IPS-15b (cell line): ENCODE results near the gene PPP2R2B.

Experiments
- H3K27me3 ChIP-seq: one replicate; pipeline ENCODE4 v1.6.1; 2013; ENCODE audit warnings: low read length; ENCODE audit not compliant: control insufficient read depth, insufficient read depth
- H3K36me3 ChIP-seq: one replicate; pipeline ENCODE4 v1.6.1; 2013; ENCODE audit warnings: low read length; ENCODE audit not compliant: control insufficient read depth, insufficient read depth
- H3K4me1 ChIP-seq: one replicate; pipeline ENCODE4 v1.6.1; 2013; ENCODE audit warnings: mild to moderate bottlenecking, low read length; ENCODE audit not compliant: control insufficient read depth, insufficient read depth
- H3K4me3 ChIP-seq: one replicate; pipeline ENCODE4 v1.5.1; 2013; ENCODE audit warnings: low read depth, low read length
- H3K9ac ChIP-seq: one replicate; pipeline ENCODE4 v1.6.1; 2013; ENCODE audit warnings: low read depth, mild to moderate bottlenecking, low read length
- H3K9me3 ChIP-seq: one replicate; pipeline ENCODE4 v1.6.1; 2013; ENCODE audit warnings: mild to moderate bottlenecking, low read length; ENCODE audit not compliant: control insufficient read depth, insufficient read depth

The PPP2R2B gene

GRCh38 chr5:146704949-146705665 is 173.4 kb downstream of the PPP2R2B start:
- H3K27me3 ChIP-seq: no peaks in the 10 kb centered on the region
- peaks cover 11% of the 10 kb centered on the region for H3K4me1 ChIP-seq
- no peaks in the 10 kb centered on the region for H3K36me3 ChIP-seq
- no peaks in the 10 kb centered on the region for H3K9me3 ChIP-seq
- H3K4me3 ChIP-seq: no peak overlapping the region
- no peak overlapping the region for H3K9ac ChIP-seq

- H3K36me3 ChIP-seq: no peaks in the 10 kb centered on the region
- H3K4me1 ChIP-seq: peaks cover 11% of the 10 kb centered on the region
- no peak overlapping the region for H3K9ac ChIP-seq
- H3K4me3 ChIP-seq: no peak overlapping the region
- H3K27me3 ChIP-seq: no peaks in the 10 kb centered on the region
- H3K9me3 ChIP-seq: no peaks in the 10 kb centered on the region
Measured at GRCh38 chr5:146703899-146704298, 174.7 kb downstream of the PPP2R2B start.

- H3K9ac ChIP-seq: no peak overlapping the region
- H3K4me1 ChIP-seq: peaks cover 11% of the 10 kb centered on the region
- no peak overlapping the region for H3K4me3 ChIP-seq
- no peaks in the 10 kb centered on the region for H3K9me3 ChIP-seq
- no peaks in the 10 kb centered on the region for H3K36me3 ChIP-seq
- H3K27me3 ChIP-seq: no peaks in the 10 kb centered on the region
Measured at GRCh38 chr5:146703499-146703898, 175.1 kb downstream of the PPP2R2B start.

GRCh38 chr5:146699664-146700418 is 178.7 kb downstream of the PPP2R2B start:
- Histone ChIP-seq H3K4me3 (no peak overlapping the region), H3K9ac (no peak overlapping the region), H3K9me3 (no peaks in the 10 kb centered on the region), H3K4me1 (peaks cover 11% of the 10 kb centered on the region), H3K36me3 (peaks cover 5% of the 10 kb centered on the region), H3K27me3 (no peaks in the 10 kb centered on the region)

GRCh38 chr5:146699138-146699537 is 179.4 kb downstream of the PPP2R2B start:
- peaks cover 5% of the 10 kb centered on the region for H3K36me3 ChIP-seq

GRCh38 chr5:146698651-146699050 is 179.9 kb downstream of the PPP2R2B start:
- Histone ChIP-seq H3K27me3 (no peaks in the 10 kb centered on the region), H3K9me3 (no peaks in the 10 kb centered on the region), H3K4me1 (peaks cover 11% of the 10 kb centered on the region), H3K4me3 (no peak overlapping the region), H3K9ac (no peak overlapping the region), H3K36me3 (peaks cover 8% of the 10 kb centered on the region)

More at GRCh38 chr5:146699138-146699537, 179.4 kb downstream of the PPP2R2B start:
- Histone ChIP-seq H3K9ac (no peak overlapping the region), H3K4me1 (peaks cover 11% of the 10 kb centered on the region), H3K4me3 (no peak overlapping the region), H3K27me3 (no peaks in the 10 kb centered on the region), H3K9me3 (no peaks in the 10 kb centered on the region)

GRCh38 chr5:146697211-146697610 is 181.3 kb downstream of the PPP2R2B start:
- Histone ChIP-seq H3K36me3 (peaks cover 8% of the 10 kb centered on the region), H3K9me3 (no peaks in the 10 kb centered on the region), H3K9ac (no peak overlapping the region), H3K4me1 (peaks cover 11% of the 10 kb centered on the region), H3K4me3 (no peak overlapping the region), H3K27me3 (no peaks in the 10 kb centered on the region)

GRCh38 chr5:146695646-146696045 is 182.9 kb downstream of the PPP2R2B start:
- H3K9ac ChIP-seq: no peak overlapping the region
- H3K27me3 ChIP-seq: no peaks in the 10 kb centered on the region
- H3K36me3 ChIP-seq: peaks cover 8% of the 10 kb centered on the region
- H3K9me3 ChIP-seq: no peaks in the 10 kb centered on the region
- peaks cover 3% of the 10 kb centered on the region for H3K4me1 ChIP-seq
- H3K4me3 ChIP-seq: no peak overlapping the region

GRCh38 chr5:146690880-146691355 is 187.6 kb downstream of the PPP2R2B start:
- no peaks in the 10 kb centered on the region for H3K4me1 ChIP-seq
- H3K4me3 ChIP-seq: no peak overlapping the region
- H3K9ac ChIP-seq: no peak overlapping the region
- peaks cover 3% of the 10 kb centered on the region for H3K36me3 ChIP-seq
- H3K27me3 ChIP-seq: no peaks in the 10 kb centered on the region
- no peaks in the 10 kb centered on the region for H3K9me3 ChIP-seq

GRCh38 chr5:146687630-146688029 is 190.9 kb downstream of the PPP2R2B start:
- no peaks in the 10 kb centered on the region for H3K9me3 ChIP-seq
- no peaks in the 10 kb centered on the region for H3K4me1 ChIP-seq
- H3K4me3 ChIP-seq: no peak overlapping the region
- no peak overlapping the region for H3K9ac ChIP-seq
- H3K27me3 ChIP-seq: no peaks in the 10 kb centered on the region
- H3K36me3 ChIP-seq: no peaks in the 10 kb centered on the region

- H3K36me3 ChIP-seq: no peaks in the 10 kb centered on the region
- H3K9me3 ChIP-seq: no peaks in the 10 kb centered on the region
Measured at GRCh38 chr5:146683861-146684260, 194.7 kb downstream of the PPP2R2B start.

More at GRCh38 chr5:146683861-146684260, 194.7 kb downstream of the PPP2R2B start:
- H3K4me1 ChIP-seq: no peaks in the 10 kb centered on the region
- H3K9ac ChIP-seq: no peak overlapping the region
- no peak overlapping the region for H3K4me3 ChIP-seq
- H3K27me3 ChIP-seq: no peaks in the 10 kb centered on the region
